ENCODE measurements around the gene TNFRSF4.

DNA sequence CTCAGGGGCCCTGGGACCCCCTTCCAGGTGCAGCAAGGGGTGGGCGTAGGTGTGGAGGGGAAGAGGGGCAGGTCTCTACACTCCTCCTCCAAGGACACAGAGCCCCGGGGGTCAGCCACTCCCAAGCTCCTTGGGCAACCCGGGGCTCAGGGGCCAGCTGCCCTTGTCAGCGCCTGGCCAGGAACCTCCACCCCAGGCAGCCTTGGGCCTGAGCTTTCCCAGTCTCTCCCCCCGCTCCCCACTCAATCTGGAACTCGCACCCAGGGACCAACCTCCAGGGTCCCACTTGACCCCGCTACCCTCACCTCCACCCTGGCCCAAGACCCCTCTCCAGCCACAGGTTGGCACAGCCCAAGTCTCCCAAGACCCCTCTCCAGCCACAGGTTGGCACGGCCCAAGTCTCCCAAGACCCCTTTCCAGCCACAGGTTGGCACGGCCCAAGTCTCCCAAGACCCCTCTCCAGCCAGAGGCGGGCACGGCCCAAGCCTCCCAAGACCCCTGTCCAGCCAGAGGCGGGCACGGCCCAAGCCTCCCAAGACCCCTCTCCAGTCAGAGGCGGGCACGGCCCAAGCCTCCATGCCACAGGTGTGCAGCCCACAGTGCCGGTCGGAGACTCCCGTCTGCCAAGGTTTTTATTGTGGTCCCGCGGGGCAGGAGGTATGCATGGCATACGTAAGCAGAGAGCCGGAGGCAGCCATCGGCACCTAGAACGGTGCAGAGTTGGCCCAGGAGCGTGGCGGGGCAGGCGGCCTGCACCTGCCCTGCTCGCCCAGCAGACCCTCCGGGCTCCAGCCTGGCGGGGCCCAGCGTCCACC is 3.0 kb downstream of the TNFRSF4 start:
- TF ChIP-seq, protein P1, sequence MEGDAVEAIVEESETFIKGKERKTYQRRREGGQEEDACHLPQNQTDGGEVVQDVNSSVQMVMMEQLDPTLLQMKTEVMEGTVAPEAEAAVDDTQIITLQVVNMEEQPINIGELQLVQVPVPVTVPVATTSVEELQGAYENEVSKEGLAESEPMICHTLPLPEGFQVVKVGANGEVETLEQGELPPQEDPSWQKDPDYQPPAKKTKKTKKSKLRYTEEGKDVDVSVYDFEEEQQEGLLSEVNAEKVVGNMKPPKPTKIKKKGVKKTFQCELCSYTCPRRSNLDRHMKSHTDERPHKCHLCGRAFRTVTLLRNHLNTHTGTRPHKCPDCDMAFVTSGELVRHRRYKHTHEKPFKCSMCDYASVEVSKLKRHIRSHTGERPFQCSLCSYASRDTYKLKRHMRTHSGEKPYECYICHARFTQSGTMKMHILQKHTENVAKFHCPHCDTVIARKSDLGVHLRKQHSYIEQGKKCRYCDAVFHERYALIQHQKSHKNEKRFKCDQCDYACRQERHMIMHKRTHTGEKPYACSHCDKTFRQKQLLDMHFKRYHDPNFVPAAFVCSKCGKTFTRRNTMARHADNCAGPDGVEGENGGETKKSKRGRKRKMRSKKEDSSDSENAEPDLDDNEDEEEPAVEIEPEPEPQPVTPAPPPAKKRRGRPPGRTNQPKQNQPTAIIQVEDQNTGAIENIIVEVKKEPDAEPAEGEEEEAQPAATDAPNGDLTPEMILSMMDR (conservative IDR thresholded peaks at IDR 0.05 in 1 of 2, IDR thresholded peaks at IDR 0.05 in 1 of 2; ENCODE audit: extremely low read depth in 1 of 2, insufficient read depth in 1 of 2, low read depth in 1 of 2, low read length in 2 of 2), result no peak
- TF ChIP-seq EZH2 (IDR thresholded peaks at IDR 0.05; ENCODE audit: borderline replicate concordance, low read length), result no peak
